Stimulated activated CD8-positive, alpha-beta memory T cell treated with anti-CD3 and anti-CD28 coated beads, Interleukin-15, amount 100 ng/mL, for 48 hours (primary cell): ENCODE measurements around the gene ZNF563.
A peak's percentile ranks its signal among the peaks of the same experiment; 100 is the strongest.

ENCODE experiments used
- DNase-seq, 2 donors: peaks; one replicate each; pipeline ENCODE4 v3.0.0-alpha.2; 2020; ENCODE audit warnings: low read depth in 2 of 2

ZNF563 gene

GRCh38 chr19:12294249-12295158, 38.9 kb downstream of the ZNF563 start, which contains the start of gene ZNF44:
ZNF44 (minus strand) TSS chr19:12294883; CDS start chr19:12294694, 189 bp downstream.
- DNase-seq: peak; percentile 95

GRCh38 chr19:12293777-12294248, 39.6 kb downstream of the ZNF563 start:
- peak; percentile 39 to 48 for DNase-seq

GRCh38 chr19:12289790-12290065, 43.7 kb downstream of the ZNF563 start:
- no peak for DNase-seq

- no peak for DNase-seq
Observed at GRCh38 chr19:12287958-12288500, 45.4 kb downstream of the ZNF563 start.

DNA sequence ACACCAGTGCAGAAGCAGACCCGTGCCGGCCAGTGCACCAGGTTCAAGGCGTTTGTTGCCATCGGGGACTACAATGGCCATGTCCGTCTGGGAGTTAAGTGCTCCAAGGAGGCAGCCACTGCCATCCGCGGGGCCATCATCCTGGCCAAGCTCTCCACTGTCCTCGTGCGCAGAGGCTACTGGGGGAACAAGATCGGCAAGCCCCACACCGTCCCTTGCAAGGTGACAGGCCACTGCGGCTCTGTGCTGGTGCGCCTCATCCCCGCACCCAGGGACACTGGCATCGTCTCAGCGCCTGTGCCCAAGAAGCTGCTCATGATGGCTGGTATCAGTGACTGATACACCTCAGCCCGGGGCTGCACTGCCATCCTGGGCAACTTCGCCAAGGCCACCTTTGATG, 48.8 kb downstream of the ZNF563 start:
- DNase-seq: no peak

DNA sequence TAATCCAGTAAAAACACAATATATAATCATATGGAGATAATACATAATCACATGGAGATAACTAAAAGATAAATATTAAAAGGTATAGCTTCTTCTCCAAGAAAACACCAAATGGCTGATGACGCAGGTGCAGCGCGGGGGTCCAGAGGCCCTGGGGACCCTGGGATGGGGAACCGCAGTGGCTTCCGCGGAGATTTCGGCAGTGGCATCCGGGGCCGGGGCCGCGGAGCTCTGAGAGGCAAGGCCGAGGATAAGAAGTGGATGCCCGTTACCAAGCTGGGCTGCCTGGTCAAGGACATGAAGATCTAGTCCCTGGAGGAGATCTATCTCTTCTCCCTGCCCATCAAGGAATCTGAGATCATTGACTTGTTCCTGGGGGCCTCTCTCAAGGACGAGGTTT, 49.2 kb downstream of the ZNF563 start:
- DNase-seq: no peak

- no peak for DNase-seq
Observed at GRCh38 chr19:12278713-12279112, 54.7 kb downstream of the ZNF563 start.

- no peak for DNase-seq
Observed at GRCh38 chr19:12272980-12273901, 60.2 kb downstream of the ZNF563 start.

DNA sequence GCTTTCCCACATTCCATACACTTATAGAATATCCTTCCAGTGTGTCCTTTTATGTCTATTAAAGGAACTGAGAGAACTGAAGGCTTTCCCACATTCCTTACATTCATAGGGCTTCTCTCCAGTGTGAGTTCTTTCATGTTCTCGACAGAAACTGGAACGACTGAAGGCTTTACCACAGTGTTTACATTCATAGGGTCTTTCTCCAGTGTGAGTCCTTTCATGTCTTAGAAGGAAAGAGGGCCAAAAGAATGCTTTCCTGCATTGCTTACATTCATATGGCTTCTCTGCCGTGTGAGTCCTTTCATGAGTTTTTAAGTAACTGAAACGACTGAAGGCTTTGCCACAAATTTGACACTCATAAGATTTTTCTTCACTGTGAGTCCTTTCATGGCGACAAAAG, 61.0 kb downstream of the ZNF563 start:
- no peak for DNase-seq

GRCh38 chr19:12270854-12271253, 62.6 kb downstream of the ZNF563 start:
- no peak for DNase-seq
